ENCODE measurements around the gene AP4B1.
"Not testable (repeated sequence)": the region's sequence is repeated elsewhere in the genome, so short reads cannot be mapped to it uniquely, and the experiment has no call there.

AP4B1 gene

GRCh38 chr1:113871597-113872113 lies 32.9 kb downstream of the AP4B1 start, which contains the start of gene PTPN22:
Gene PTPN22 (minus strand): TSS chr1:113871712.
- H3K27ac Mint-ChIP-seq, result peak within 1 kb of the TSS; percentile 98
- H3K4me1 Mint-ChIP-seq (ENCODE audit: low read depth), result peaks cover 73% of the 10 kb centered on the region
- no peaks in the 10 kb centered on the region for H3K27me3 Mint-ChIP-seq (ENCODE audit: low read depth)
- H3K36me3 Mint-ChIP-seq (ENCODE audit: low read depth), result peaks cover 21% of the 10 kb centered on the region
- H3K9me3 Mint-ChIP-seq, result no peaks in the 10 kb centered on the region
- peak; percentile 84 for DNase-seq (ENCODE audit: low spot score)
- H3K4me3 Mint-ChIP-seq, result peak within 1 kb of the TSS; percentile 91

- peaks cover 26% of the 10 kb centered on the region for H3K36me3 Mint-ChIP-seq (ENCODE audit: low read depth)
- H3K27me3 Mint-ChIP-seq (ENCODE audit: low read depth), result no peaks in the 10 kb centered on the region
- no peak for DNase-seq (ENCODE audit: low spot score)
- peak overlapping the region; percentile 91 for H3K4me3 Mint-ChIP-seq
- peak overlapping the region; percentile 98 for H3K27ac Mint-ChIP-seq
- no peaks in the 10 kb centered on the region for H3K9me3 Mint-ChIP-seq
- peaks cover 70% of the 10 kb centered on the region for H3K4me1 Mint-ChIP-seq (ENCODE audit: low read depth)
Observed at GRCh38 chr1:113870778-113871177, 33.8 kb downstream of the AP4B1 start.

DNA sequence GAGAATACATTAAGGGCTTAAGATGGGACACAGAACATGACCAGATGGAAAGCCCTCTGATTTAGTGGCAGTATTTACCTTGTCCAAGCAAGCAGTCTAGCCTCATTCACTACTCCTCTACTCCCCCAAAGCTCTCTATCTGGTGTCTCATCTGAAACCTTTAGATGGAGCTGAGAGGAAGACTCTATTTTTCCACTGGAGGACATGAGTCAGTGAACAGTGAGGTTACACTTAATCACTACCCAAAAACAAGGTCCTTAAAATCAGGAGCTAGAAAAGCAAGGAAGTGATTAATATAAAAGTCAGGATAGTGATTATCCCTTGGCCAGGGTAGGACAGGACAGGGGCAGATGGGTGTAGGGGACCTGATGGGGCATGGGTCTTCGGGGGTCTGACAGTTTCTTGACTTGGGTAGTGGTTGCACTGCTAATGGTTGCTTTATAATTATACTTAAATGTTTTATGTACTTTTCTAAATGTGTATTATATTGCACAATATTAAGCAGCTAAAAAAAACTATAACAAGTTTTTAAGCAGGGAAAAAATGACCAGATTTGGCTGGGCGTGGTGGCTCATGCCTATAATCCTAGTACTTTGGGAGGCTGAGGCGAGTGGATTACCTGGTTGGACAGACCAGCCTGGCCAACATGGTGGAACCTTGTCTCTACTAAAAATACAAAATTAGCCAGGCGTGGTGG lies 36.1 kb downstream of the AP4B1 start:
- Mint-ChIP-seq H3K4me3 (peak overlapping the region; percentile 91), H3K4me1 (ENCODE audit: low read depth) (peaks cover 59% of the 10 kb centered on the region), H3K9me3 (no peaks in the 10 kb centered on the region), H3K27me3 (ENCODE audit: low read depth) (no peaks in the 10 kb centered on the region), H3K36me3 (ENCODE audit: low read depth) (peaks cover 45% of the 10 kb centered on the region), H3K27ac (peak overlapping the region; percentile 70)
- DNase-seq (ENCODE audit: low spot score), result peak; percentile 52

DNA sequence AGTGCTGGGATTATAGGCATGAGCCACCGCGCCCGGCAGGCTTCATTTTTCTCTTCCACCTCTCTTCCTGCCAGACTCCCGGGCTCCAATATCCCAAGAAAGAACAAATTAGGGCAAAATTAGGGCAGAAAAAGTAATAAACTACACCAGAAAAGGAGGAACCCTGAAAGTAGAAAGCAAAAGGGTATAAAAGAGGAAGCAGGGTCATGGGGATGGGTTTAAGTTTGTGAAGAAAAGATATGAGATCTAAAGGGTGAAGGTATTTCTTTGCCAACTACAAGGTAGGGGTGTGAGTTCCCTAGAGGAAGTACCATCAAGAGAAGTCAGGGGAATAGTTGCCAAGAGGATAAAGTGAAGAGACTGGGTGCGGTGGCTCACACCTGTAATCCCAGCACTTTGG lies 43.0 kb downstream of the AP4B1 start:
- no peak overlapping the region for H3K27ac Mint-ChIP-seq
- no peak overlapping the region for H3K4me3 Mint-ChIP-seq
- H3K9me3 Mint-ChIP-seq, result no peaks in the 10 kb centered on the region
- no peaks in the 10 kb centered on the region for H3K27me3 Mint-ChIP-seq (ENCODE audit: low read depth)
- DNase-seq (ENCODE audit: low spot score), result no peak
- peaks cover 55% of the 10 kb centered on the region for H3K36me3 Mint-ChIP-seq (ENCODE audit: low read depth)
- H3K4me1 Mint-ChIP-seq (ENCODE audit: low read depth), result peaks cover 46% of the 10 kb centered on the region

- Mint-ChIP-seq H3K27me3 (ENCODE audit: low read depth) (no peaks in the 10 kb centered on the region), H3K36me3 (ENCODE audit: low read depth) (peaks cover 58% of the 10 kb centered on the region), H3K9me3 (no peaks in the 10 kb centered on the region), H3K4me3 (peak overlapping the region; percentile 7), H3K27ac (peak overlapping the region; percentile 49), H3K4me1 (ENCODE audit: low read depth) (peaks cover 45% of the 10 kb centered on the region)
- no peak for DNase-seq (ENCODE audit: low spot score)
Observed at GRCh38 chr1:113860891-113861290, 43.7 kb downstream of the AP4B1 start.

GRCh38 chr1:113859478-113860175 lies 45.0 kb downstream of the AP4B1 start:
- Mint-ChIP-seq H3K4me3 (peak overlapping the region; percentile 38), H3K27me3 (ENCODE audit: low read depth) (no peaks in the 10 kb centered on the region), H3K27ac (peak overlapping the region; percentile 70), H3K4me1 (ENCODE audit: low read depth) (peaks cover 43% of the 10 kb centered on the region), H3K9me3 (no peaks in the 10 kb centered on the region), H3K36me3 (ENCODE audit: low read depth) (peaks cover 56% of the 10 kb centered on the region)
- no peak for DNase-seq (ENCODE audit: low spot score)

GRCh38 chr1:113858982-113859381 lies 45.6 kb downstream of the AP4B1 start:
- DNase-seq (ENCODE audit: low spot score), result no peak
- Mint-ChIP-seq H3K36me3 (ENCODE audit: low read depth) (peaks cover 57% of the 10 kb centered on the region), H3K27me3 (ENCODE audit: low read depth) (no peaks in the 10 kb centered on the region), H3K4me3 (no peak overlapping the region), H3K4me1 (ENCODE audit: low read depth) (peaks cover 48% of the 10 kb centered on the region), H3K9me3 (no peaks in the 10 kb centered on the region), H3K27ac (no peak overlapping the region)

DNA sequence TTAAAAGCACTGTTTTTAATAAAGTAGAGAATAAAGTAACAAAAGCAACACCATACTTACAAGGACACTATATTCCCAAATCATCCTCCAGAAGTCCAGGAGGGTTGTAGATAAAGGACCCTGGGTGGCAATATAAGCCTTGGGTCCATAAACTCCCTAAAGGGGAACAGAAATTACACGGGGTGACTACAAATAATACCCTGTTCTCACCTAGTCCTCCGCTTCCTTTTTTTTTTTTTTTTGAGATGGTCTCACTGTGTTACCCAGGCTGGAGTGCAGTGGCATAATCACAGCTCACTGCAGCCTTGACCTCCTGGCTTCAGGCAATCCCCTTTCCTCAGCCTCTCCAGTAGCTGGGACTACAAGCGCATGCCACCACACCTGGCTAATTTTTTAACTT lies 46.2 kb downstream of the AP4B1 start:
- DNase-seq (ENCODE audit: low spot score), result no peak
- H3K36me3 Mint-ChIP-seq (ENCODE audit: low read depth), result peaks cover 54% of the 10 kb centered on the region
- H3K9me3 Mint-ChIP-seq, result no peaks in the 10 kb centered on the region
- no peak overlapping the region for H3K4me3 Mint-ChIP-seq
- H3K27ac Mint-ChIP-seq, result no peak overlapping the region
- H3K4me1 Mint-ChIP-seq (ENCODE audit: low read depth), result peaks cover 47% of the 10 kb centered on the region
- H3K27me3 Mint-ChIP-seq (ENCODE audit: low read depth), result no peaks in the 10 kb centered on the region

GRCh38 chr1:113857776-113858175 lies 46.8 kb downstream of the AP4B1 start:
- Mint-ChIP-seq H3K4me1 (ENCODE audit: low read depth) (peaks cover 42% of the 10 kb centered on the region), H3K27ac (no peak overlapping the region), H3K27me3 (ENCODE audit: low read depth) (no peaks in the 10 kb centered on the region), H3K4me3 (no peak overlapping the region), H3K9me3 (no peaks in the 10 kb centered on the region), H3K36me3 (ENCODE audit: low read depth) (peaks cover 50% of the 10 kb centered on the region)
- no peak for DNase-seq (ENCODE audit: low spot score)

GRCh38 chr1:113856401-113856790 lies 48.2 kb downstream of the AP4B1 start:
- Mint-ChIP-seq H3K27me3 (ENCODE audit: low read depth) (no peaks in the 10 kb centered on the region), H3K27ac (no peak overlapping the region), H3K36me3 (ENCODE audit: low read depth) (peaks cover 53% of the 10 kb centered on the region), H3K4me3 (no peak overlapping the region), H3K9me3 (no peaks in the 10 kb centered on the region), H3K4me1 (ENCODE audit: low read depth) (peaks cover 33% of the 10 kb centered on the region)
- no peak for DNase-seq (ENCODE audit: low spot score)

DNA sequence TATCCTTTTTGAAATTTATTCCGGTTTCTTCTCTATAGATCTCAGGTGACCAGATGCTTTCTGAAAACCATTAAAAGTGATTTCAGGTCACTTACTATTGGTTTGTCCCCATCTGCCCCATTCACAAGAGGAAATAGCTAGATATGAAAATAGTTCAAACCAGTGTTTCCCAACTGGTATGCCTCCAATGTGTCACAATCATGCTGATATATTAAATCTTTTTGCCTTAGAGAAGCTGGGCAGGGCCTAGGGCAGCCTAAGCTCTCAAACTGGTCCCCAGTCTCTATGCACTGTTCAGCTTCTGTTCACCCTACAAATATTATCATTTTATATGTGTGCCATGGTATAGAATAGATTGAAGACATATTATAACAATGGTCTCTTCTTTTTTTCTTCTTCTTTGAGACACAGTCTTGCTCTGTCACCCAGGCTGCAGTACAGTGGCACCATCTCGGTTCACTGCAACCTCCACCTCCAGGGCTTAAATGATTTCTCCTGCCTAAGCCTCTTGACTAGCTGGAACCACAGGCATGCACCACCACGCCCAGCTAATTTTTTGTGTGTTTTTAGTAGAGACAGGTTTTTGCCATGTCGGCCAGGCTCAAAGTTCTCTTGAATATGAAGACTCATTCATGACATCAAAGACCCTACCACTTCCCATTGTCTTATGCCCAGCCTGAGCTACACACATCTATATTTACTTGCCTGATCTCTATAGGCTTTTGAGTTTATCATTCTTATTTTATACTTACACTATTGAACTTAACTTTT lies 48.8 kb downstream of the AP4B1 start:
- Mint-ChIP-seq H3K36me3 (ENCODE audit: low read depth) (peaks cover 55% of the 10 kb centered on the region), H3K27ac (no peak overlapping the region), H3K4me3 (no peak overlapping the region)

GRCh38 chr1:113854234-113854633 lies 50.4 kb downstream of the AP4B1 start:
- Mint-ChIP-seq H3K4me1 (ENCODE audit: low read depth) (peaks cover 22% of the 10 kb centered on the region), H3K9me3 (no peaks in the 10 kb centered on the region), H3K27ac (no peak overlapping the region), H3K36me3 (ENCODE audit: low read depth) (peaks cover 64% of the 10 kb centered on the region), H3K27me3 (ENCODE audit: low read depth) (no peaks in the 10 kb centered on the region), H3K4me3 (no peak overlapping the region)
- DNase-seq (ENCODE audit: low spot score), result no peak

More for the DNA sequence above, 48.8 kb downstream of the AP4B1 start:
- Mint-ChIP-seq H3K9me3 (no peaks in the 10 kb centered on the region), H3K27me3 (ENCODE audit: low read depth) (no peaks in the 10 kb centered on the region), H3K4me1 (ENCODE audit: low read depth) (peaks cover 31% of the 10 kb centered on the region)
- DNase-seq (ENCODE audit: low spot score), result no peak

DNA sequence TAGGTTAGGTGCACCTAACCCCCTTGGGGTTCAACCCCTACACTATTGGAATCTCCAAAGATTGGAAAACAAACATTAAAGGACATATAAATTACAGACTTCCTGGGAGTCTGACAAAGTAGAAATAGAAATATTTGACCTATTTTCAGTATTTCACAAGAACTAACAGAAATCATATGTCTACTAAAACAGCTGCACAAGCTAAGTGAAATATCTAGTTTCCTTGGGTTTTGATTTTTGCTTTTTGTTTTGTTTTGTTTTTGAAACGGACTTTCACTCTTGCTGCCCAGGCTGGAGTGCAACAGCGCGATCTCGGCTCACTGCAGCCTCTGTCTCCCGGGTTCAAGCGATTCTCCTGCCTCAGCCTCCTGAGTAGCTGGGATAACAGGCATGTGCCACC lies 51.9 kb downstream of the AP4B1 start:
- DNase-seq (ENCODE audit: low spot score); H3K27me3 Mint-ChIP-seq (ENCODE audit: low read depth); H3K9me3 Mint-ChIP-seq; H3K27ac Mint-ChIP-seq; H3K4me3 Mint-ChIP-seq: not testable (repeated sequence)
- H3K36me3 Mint-ChIP-seq (ENCODE audit: low read depth), result peaks cover 65% of the 10 kb centered on the region
- peaks cover 19% of the 10 kb centered on the region for H3K4me1 Mint-ChIP-seq (ENCODE audit: low read depth)

Data from T-helper 2 cell treated with Interferon-gamma antibody and Interleukin-4, amounts not matched to agents 5 μg/mL and 100 μg/mL, for 36 hours (primary cell).